ENCODE results near the gene NPY1R.

Gene NPY1R

DNA sequence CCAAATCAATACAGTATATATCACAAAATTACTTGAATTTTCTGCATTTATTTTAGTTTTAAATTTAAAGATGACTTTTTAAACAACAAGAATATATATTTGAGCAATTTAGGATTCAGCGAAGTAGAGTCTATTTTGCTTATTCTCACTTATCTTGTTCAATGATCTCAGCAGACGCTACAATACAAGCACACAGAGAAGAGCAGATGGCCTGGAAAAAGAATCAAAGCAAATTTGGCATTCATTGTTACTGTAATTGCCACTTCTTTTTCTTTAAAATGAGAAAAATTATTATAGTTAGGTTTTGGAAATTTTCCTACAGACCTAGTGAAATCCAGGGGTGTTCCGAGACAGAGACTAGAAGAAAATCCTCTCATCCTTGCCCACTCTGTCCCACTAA lies 57.5 kb downstream of the NPY1R start:
- no peak for DNase-seq

Data from NCI-H1417 treated with DMSO at 0.1 percent for 48 hours (cell line).